HCT116 (cell line): ENCODE data around the gene SHF. TPM values are rescaled to one million over a fixed set of nuclear protein-coding genes. Genes with fewer than 3 reads are reported as not detected.

ENCODE experiments used
- ATAC-seq: fragments of 200-7000 bp; cut with Tn5 transposase; 2 replicates; pipeline ENCODE4 v1.9.1; 2020; ENCODE audit warnings: mild to moderate bottlenecking, moderate library complexity
- BruUV-seq: library from RNA; stranded (reverse); fragments of 400-500 nt; replicated peaks from 2 replicates; lab custom pipeline; 2021; lab: Mats Ljungman, UMichigan
- CTCF ChIA-PET: fragments of 300-600 bp; sonication (Branson Sonifier 250); formaldehyde crosslinking; loops from one replicate; lab custom pipeline; 2021; ENCODE audit warnings: antibody characterized with exemption; lab: Charles Lee
- POLR2A ChIA-PET: fragments of 300-600, 350-600 bp; sonication (Branson Sonifier 250); formaldehyde crosslinking; loops from one replicate; lab custom pipeline; 2021; ENCODE audit warnings: antibody characterized with exemption; lab: Charles Lee
- RAD21 ChIA-PET, 2 experiments: fragments of 300-600 bp; sonication (Branson Sonifier 250); formaldehyde crosslinking; loops; one replicate each; lab custom pipeline; 2023; ENCODE audit warnings: low total read pairs in 2 of 2; ENCODE audit not compliant: uncharacterized antibody in 2 of 2, unreplicated experiment in 2 of 2, low non-redundant PET in 1 of 2; lab: Charles Lee
- DNase-seq: peaks from one replicate; pipeline ENCODE4 v3.0.0-alpha.2; 2010; ENCODE audit warnings: low read depth, low spot score
- H2AFZ ChIP-seq: fragments of 200-600 bp; shearing (Covaris generic), sonication (generic); 2 replicates; pipeline ENCODE4 v1.6.1; 2017; ENCODE audit warnings: low read depth, mixed run types, mixed read lengths, antibody characterized with exemption, low read length; ENCODE audit not compliant: poor library complexity, severe bottlenecking
- H3K27ac ChIP-seq: 2 replicates; pipeline ENCODE4 v1.5.1; 2012; ENCODE audit warnings: low read depth, low read length
- H3K27me3 ChIP-seq: fragments of 200-600 bp; sonication (generic); 2 replicates; pipeline ENCODE4 v1.6.1; 2016; ENCODE audit warnings: mixed run types, low read length, mixed read lengths; ENCODE audit not compliant: insufficient read depth
- H3K36me3 ChIP-seq, 2 experiments: fragments of 200-500 bp in 1 of 2; fragments of 200-600 bp in 1 of 2; sonication (Bioruptor generic) in 1 of 2; sonication (generic) in 1 of 2; 2 replicates each; pipeline versions ENCODE4 v1.5.1 to v1.6.1; 2014 to 2016; ENCODE audit warnings: low read length in 2 of 2, inconsistent platforms in 1 of 2, mixed read lengths in 1 of 2, mixed run types in 1 of 2; ENCODE audit not compliant: insufficient read depth in 2 of 2, control insufficient read depth in 1 of 2
- H3K4me1 ChIP-seq, 2 experiments: fragments of 200-600 bp in 1 of 2; sonication (generic) in 1 of 2; 2 replicates each; pipeline versions ENCODE4 v1.5.1 to v1.6.1; 2012 to 2017; ENCODE audit warnings: low read length in 2 of 2, inconsistent platforms in 1 of 2, mild to moderate bottlenecking in 1 of 2, mixed read lengths in 1 of 2, mixed run types in 1 of 2, moderate library complexity in 1 of 2; ENCODE audit not compliant: insufficient read depth in 2 of 2, control insufficient read depth in 1 of 2
- H3K4me2 ChIP-seq: fragments of 200-600 bp; sonication (generic); 2 replicates; pipeline ENCODE4 v1.6.1; 2017; ENCODE audit warnings: mixed run types, low read length, mixed read lengths
- H3K4me3 ChIP-seq, 2 experiments: fragments of 200-600 bp in 1 of 2; sonication (generic) in 1 of 2; replicated peaks in 1 of 2; 2 replicates each; pipeline ENCODE4 v1.5.1; 2011 to 2016; ENCODE audit warnings: low read length in 2 of 2, control low read depth in 1 of 2, low read depth in 1 of 2, mild to moderate bottlenecking in 1 of 2, mixed read lengths in 1 of 2, mixed run types in 1 of 2
- H3K79me2 ChIP-seq: fragments of 200-600 bp; sonication (generic); 2 replicates; pipeline ENCODE4 v1.6.1; 2017; ENCODE audit warnings: mild to moderate bottlenecking, mixed run types, low read length, moderate library complexity, mixed read lengths; ENCODE audit not compliant: insufficient read depth
- H3K9ac ChIP-seq: fragments of 200-600 bp; sonication (generic); 2 replicates; pipeline ENCODE4 v1.6.1; 2016; ENCODE audit warnings: low read length, mixed read lengths
- H3K9me2 ChIP-seq: fragments of 200-600 bp; sonication (generic), shearing (Covaris generic); 2 replicates; pipeline ENCODE4 v1.6.1; 2017; ENCODE audit warnings: mixed run types, mild to moderate bottlenecking, moderate library complexity; ENCODE audit not compliant: insufficient read depth
- H3K9me3 ChIP-seq, 2 experiments: fragments of 200-500 bp in 1 of 2; fragments of 200-600 bp in 1 of 2; sonication (Bioruptor generic) in 1 of 2; sonication (generic) in 1 of 2; 2 replicates each; pipeline ENCODE4 v1.6.1; 2014 to 2017; ENCODE audit warnings: low read length in 2 of 2, mixed read lengths in 2 of 2, inconsistent platforms in 1 of 2, low read depth in 1 of 2, mild to moderate bottlenecking in 1 of 2, mixed run types in 1 of 2, moderate library complexity in 1 of 2; ENCODE audit not compliant: control insufficient read depth in 1 of 2, insufficient read depth in 1 of 2
- H4K20me1 ChIP-seq: fragments of 200-600 bp; sonication (generic), shearing (Covaris generic); 2 replicates; pipeline ENCODE4 v1.6.1; 2017; ENCODE audit warnings: mixed run types, mild to moderate bottlenecking, moderate library complexity; ENCODE audit not compliant: insufficient read depth
- CBX3 ChIP-seq: IDR thresholded peaks from 2 replicates; pipeline ENCODE4 v1.6.1; 2012; ENCODE audit warnings: low read depth
- CEBPB ChIP-seq: IDR thresholded peaks from 2 replicates; pipeline ENCODE4 v1.6.1; 2012; ENCODE audit warnings: low read depth
- EGR1 ChIP-seq: IDR thresholded peaks from 2 replicates; pipeline ENCODE4 v1.6.1; 2012; ENCODE audit warnings: low read depth
- ELF1 ChIP-seq: IDR thresholded peaks from 2 replicates; pipeline ENCODE4 v1.6.1; 2012; ENCODE audit warnings: low read depth, borderline replicate concordance
- EZH2 ChIP-seq: fragments of 200-600 bp; sonication (generic); IDR thresholded peaks from 2 replicates; pipeline ENCODE4 v1.6.1; 2017; ENCODE audit warnings: antibody characterized with exemption, mixed run types
- EZH2phosphoT487 ChIP-seq: fragments of 200-600 bp; IDR thresholded peaks from 2 replicates; pipeline ENCODE4 v1.6.1; 2018; ENCODE audit warnings: antibody characterized with exemption, borderline replicate concordance
- JUND ChIP-seq: IDR thresholded peaks from 2 replicates; pipeline ENCODE4 v1.6.1; 2012
- POLR2A ChIP-seq: IDR thresholded peaks from 2 replicates; pipeline ENCODE4 v1.7.0; 2011; ENCODE audit warnings: borderline replicate concordance; ENCODE audit not compliant: insufficient read depth, insufficient read length; ENCODE audit errors: extremely low read depth
- POLR2AphosphoS5 ChIP-seq: IDR thresholded peaks from 2 replicates; pipeline ENCODE4 v1.6.1; 2011; ENCODE audit warnings: mild to moderate bottlenecking, low read depth, low read length, moderate library complexity
- RAD21 ChIP-seq: IDR thresholded peaks from 2 replicates; pipeline ENCODE4 v1.6.1; 2012; ENCODE audit warnings: low read depth, mild to moderate bottlenecking
- SP1 ChIP-seq: IDR thresholded peaks from 2 replicates; pipeline ENCODE4 v1.6.1; 2012; ENCODE audit warnings: low read depth
- TCF7L2 ChIP-seq: IDR thresholded peaks from 2 replicates; pipeline ENCODE4 v1.7.0; 2011; ENCODE audit warnings: borderline replicate concordance, inconsistent platforms; ENCODE audit not compliant: insufficient read depth, insufficient read length; ENCODE audit errors: extremely low read depth
- YY1 ChIP-seq: IDR thresholded peaks from 2 replicates; pipeline ENCODE4 v1.6.1; 2011; ENCODE audit warnings: low read length, low read depth, moderate library complexity, mild to moderate bottlenecking; ENCODE audit not compliant: insufficient replicate concordance; ENCODE audit errors: extremely low read depth
- ZFX ChIP-seq: fragments of 450-650 bp; IDR thresholded peaks from 2 replicates; pipeline ENCODE4 v1.6.1; 2017
- ZNF274 ChIP-seq: fragments of 200-500 bp; sonication (Bioruptor generic); IDR thresholded peaks from 2 replicates; pipeline ENCODE4 v1.6.1; 2014; ENCODE audit warnings: mild to moderate bottlenecking, low read depth, low read length, inconsistent platforms
- intact Hi-C: fragments of 100-400 bp; cut with micrococcal nuclease; formaldehyde crosslinking; loops from 2 replicates; pipeline ENCODE4 v1.10.0; 2022
- total RNA-seq: library from RNA; stranded (reverse); gene quantifications from one replicate; pipeline ENCODE4 v1.2.1, GENCODE V29; 2021; ENCODE audit not compliant: unreplicated experiment
- TF ChIP-seq, protein P1 (sequence below), 3 experiments: fragments of 200-600 bp in 1 of 3; sonication (generic) in 1 of 3; IDR thresholded peaks in 2 of 3; conservative IDR thresholded peaks in 1 of 3; 2 replicates each; pipeline ENCODE4 v1.5.1; 2012 to 2017; ENCODE audit warnings: low read depth in 2 of 3, low read length in 2 of 3, antibody characterized with exemption in 1 of 3, borderline replicate concordance in 1 of 3, control low read depth in 1 of 3, mild to moderate bottlenecking in 1 of 3, mixed read lengths in 1 of 3, mixed run types in 1 of 3, moderate library complexity in 1 of 3; ENCODE audit not compliant: insufficient read depth in 1 of 3

SHF gene
- total RNA-seq, 1 experiment from 2014 or later = 2.6 TPM

DNA sequence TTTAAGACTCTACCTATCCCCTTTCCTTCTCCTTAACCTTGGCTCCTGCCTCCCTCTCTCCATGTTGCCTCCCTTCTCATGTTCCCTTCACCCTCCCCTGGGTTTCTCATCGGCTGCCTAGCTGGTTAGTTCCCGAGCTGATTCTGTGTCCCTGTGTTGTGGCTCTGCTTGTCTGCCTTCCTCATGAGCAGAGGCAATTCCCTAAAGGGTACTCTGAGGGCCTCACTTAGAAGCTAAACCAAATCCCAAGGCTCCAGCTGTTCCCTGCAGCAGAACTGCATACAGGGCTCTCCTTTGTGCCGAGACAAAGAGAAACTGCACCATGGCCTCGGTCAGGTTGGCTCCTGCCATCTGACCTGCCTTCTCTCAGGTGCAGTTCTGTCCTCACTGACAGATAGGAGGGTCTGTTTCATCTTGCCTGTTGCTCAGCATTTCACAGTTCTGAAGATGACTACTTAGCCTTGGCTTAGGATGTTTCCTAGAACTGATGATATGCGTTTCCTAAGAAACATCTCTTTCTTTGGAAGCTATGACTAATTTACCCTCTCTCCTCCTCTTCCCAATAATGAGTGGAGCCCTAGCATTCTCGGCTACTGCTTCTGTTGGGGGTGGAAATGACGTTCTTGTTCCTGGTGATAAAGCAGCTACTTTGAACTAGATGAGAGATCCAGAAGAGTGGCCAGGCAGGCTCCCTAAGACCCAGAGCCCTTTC is 30.9 kb downstream of the SHF start:
- no peak for TF ChIP-seq POLR2A
- no peak for TF ChIP-seq ELF1
- no peak for TF ChIP-seq CEBPB
- TF ChIP-seq JUND = no peak
- TF ChIP-seq RAD21 = no peak
- no peak for TF ChIP-seq TCF7L2
- TF ChIP-seq, protein P1, sequence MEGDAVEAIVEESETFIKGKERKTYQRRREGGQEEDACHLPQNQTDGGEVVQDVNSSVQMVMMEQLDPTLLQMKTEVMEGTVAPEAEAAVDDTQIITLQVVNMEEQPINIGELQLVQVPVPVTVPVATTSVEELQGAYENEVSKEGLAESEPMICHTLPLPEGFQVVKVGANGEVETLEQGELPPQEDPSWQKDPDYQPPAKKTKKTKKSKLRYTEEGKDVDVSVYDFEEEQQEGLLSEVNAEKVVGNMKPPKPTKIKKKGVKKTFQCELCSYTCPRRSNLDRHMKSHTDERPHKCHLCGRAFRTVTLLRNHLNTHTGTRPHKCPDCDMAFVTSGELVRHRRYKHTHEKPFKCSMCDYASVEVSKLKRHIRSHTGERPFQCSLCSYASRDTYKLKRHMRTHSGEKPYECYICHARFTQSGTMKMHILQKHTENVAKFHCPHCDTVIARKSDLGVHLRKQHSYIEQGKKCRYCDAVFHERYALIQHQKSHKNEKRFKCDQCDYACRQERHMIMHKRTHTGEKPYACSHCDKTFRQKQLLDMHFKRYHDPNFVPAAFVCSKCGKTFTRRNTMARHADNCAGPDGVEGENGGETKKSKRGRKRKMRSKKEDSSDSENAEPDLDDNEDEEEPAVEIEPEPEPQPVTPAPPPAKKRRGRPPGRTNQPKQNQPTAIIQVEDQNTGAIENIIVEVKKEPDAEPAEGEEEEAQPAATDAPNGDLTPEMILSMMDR (IDR thresholded peaks at IDR 0.05 in 2 of 3, conservative IDR thresholded peaks at IDR 0.05 in 1 of 3; ENCODE audit: borderline replicate concordance in 1 of 3, insufficient read depth in 1 of 3, low read depth in 2 of 3, low read length in 2 of 3) = no peak
- TF ChIP-seq POLR2AphosphoS5 = no peak
- POLR2A ChIA-PET = no interaction called here
- DNase-seq (no peak), ATAC-seq (no peak)
- H3K27me3 ChIP-seq = no peaks in the 10 kb centered on the region
- H3K4me2 ChIP-seq = no peak overlapping the region
- no peaks in the 10 kb centered on the region for H3K9me2 ChIP-seq
- no peaks in the 10 kb centered on the region for H3K9me3 ChIP-seq
- no peak overlapping the region for H2AFZ ChIP-seq
- CTCF ChIA-PET = interaction anchor here (1.9 kb wide), 1 partner anchor 39 kb away, joined by 5 read pairs; no protein-coding TSS in a partner anchor
- H3K79me2 ChIP-seq = no peaks in the 10 kb centered on the region
- BruUV-seq = no TSS peak
- H3K4me1 ChIP-seq = peaks cover 0 to under 1% of the 10 kb centered on the region in 2 experiments; a peak in 1 of 4 replicates
- H4K20me1 ChIP-seq = no peaks in the 10 kb centered on the region
- intact Hi-C loops = no loop called here
- RAD21 ChIA-PET = no interaction called here
- H3K9ac ChIP-seq = no peak overlapping the region
- no peak overlapping the region for H3K4me3 ChIP-seq
- H3K36me3 ChIP-seq = no peaks in the 10 kb centered on the region; a peak in 1 of 4 replicates
- no peak overlapping the region for H3K27ac ChIP-seq

- H3K79me2 ChIP-seq = no peaks in the 10 kb centered on the region
- no peaks in the 10 kb centered on the region; a peak in 1 of 4 replicates for H3K36me3 ChIP-seq
- H3K9me3 ChIP-seq = no peaks in the 10 kb centered on the region
- H3K27me3 ChIP-seq = no peaks in the 10 kb centered on the region
- H3K9me2 ChIP-seq = no peaks in the 10 kb centered on the region
- DNase-seq = no peak
- ChIA-PET CTCF (no interaction called here), POLR2A (no interaction called here), RAD21 (no interaction called here)
- H2AFZ ChIP-seq = no peak overlapping the region
- H3K27ac ChIP-seq = no peak overlapping the region
- intact Hi-C loops = no loop called here
- H3K4me3 ChIP-seq = no peak overlapping the region
- no peaks in the 10 kb centered on the region for H4K20me1 ChIP-seq
- no peaks in the 10 kb centered on the region for H3K4me1 ChIP-seq
- no peak for TF ChIP-seq EGR1
- no peak for TF ChIP-seq YY1
- no peak for TF ChIP-seq ZFX
- TF ChIP-seq SP1 = no peak
- no peak for TF ChIP-seq ZNF274
- no peak for TF ChIP-seq EZH2phosphoT487
- TF ChIP-seq EZH2 = no peak
- TF ChIP-seq CBX3 = no peak
- no peak overlapping the region for H3K4me2 ChIP-seq
- no peak overlapping the region for H3K9ac ChIP-seq
- no peak for ATAC-seq
- BruUV-seq = no TSS peak
Measured at GRCh38 chr15:45155739-45156138, 32.0 kb downstream of the SHF start.
